Panc1 (cell line): Measurements from ENCODE around the gene P2RY2. TPM values are rescaled to one million over a fixed set of nuclear protein-coding genes. Genes with fewer than 3 reads are reported as not detected.

Experiments used
- ATAC-seq: fragments of 200-7000 bp; cut with Tn5 transposase; 2 replicates; pipeline ENCODE4 v1.9.1; 2020; ENCODE audit warnings: mild to moderate bottlenecking, moderate library complexity
- BruUV-seq: library from RNA; stranded (reverse); fragments of 400-500 nt; replicated peaks from 2 replicates; lab custom pipeline; 2021; lab: Mats Ljungman, UMichigan
- CTCF ChIA-PET: fragments of 300-600 bp; sonication (Branson Sonifier 250); formaldehyde crosslinking; loops from one replicate; lab custom pipeline; 2022; ENCODE audit warnings: antibody characterized with exemption; lab: Charles Lee
- POLR2A ChIA-PET: fragments of 300-600 bp; sonication (Branson Sonifier 250); formaldehyde crosslinking; loops from one replicate; lab custom pipeline; 2022; ENCODE audit warnings: antibody characterized with exemption; lab: Charles Lee
- DNase-seq: peaks from one replicate; pipeline ENCODE4 v3.0.0-alpha.2; 2010; ENCODE audit warnings: low read depth, low spot score
- H3K27ac ChIP-seq: 2 replicates; pipeline ENCODE4 v1.5.1; 2011; ENCODE audit warnings: mild to moderate bottlenecking, low read length, inconsistent platforms
- H3K27me3 ChIP-seq: fragments of 200-500 bp; sonication (Bioruptor generic); 2 replicates; pipeline ENCODE4 v1.6.0; 2014; ENCODE audit warnings: low read length, inconsistent platforms; ENCODE audit not compliant: control insufficient read depth, insufficient read depth
- H3K36me3 ChIP-seq: fragments of 200-500 bp; sonication (Bioruptor generic); 2 replicates; pipeline ENCODE4 v1.5.1; 2014; ENCODE audit warnings: inconsistent platforms, mild to moderate bottlenecking, low read length, moderate library complexity; ENCODE audit not compliant: control insufficient read depth, insufficient read depth
- H3K4me1 ChIP-seq: 2 replicates; pipeline ENCODE4 v1.5.1; 2011; ENCODE audit warnings: inconsistent platforms, mild to moderate bottlenecking, low read length, moderate library complexity; ENCODE audit not compliant: control insufficient read depth, insufficient read depth
- H3K4me3 ChIP-seq, 2 experiments: 2 replicates each; pipeline ENCODE4 v1.5.1; 2011 to 2012; ENCODE audit warnings: low read depth in 2 of 2, low read length in 2 of 2, mild to moderate bottlenecking in 2 of 2, inconsistent platforms in 1 of 2, moderate library complexity in 1 of 2
- H3K9me3 ChIP-seq: fragments of 200-500 bp; sonication (Bioruptor generic); 2 replicates; pipeline ENCODE4 v1.5.1; 2014; ENCODE audit warnings: low read depth, mild to moderate bottlenecking, inconsistent platforms, low read length, moderate library complexity; ENCODE audit not compliant: control insufficient read depth, insufficient read depth
- POLR2AphosphoS5 ChIP-seq: IDR thresholded peaks from 2 replicates; pipeline ENCODE4 v1.6.1; 2012; ENCODE audit warnings: mild to moderate bottlenecking, low read depth, low read length, moderate library complexity
- SIN3A ChIP-seq: IDR thresholded peaks from 2 replicates; pipeline ENCODE4 v1.6.1; 2012; ENCODE audit warnings: low read depth, mild to moderate bottlenecking, low read length, moderate library complexity, borderline replicate concordance; ENCODE audit not compliant: insufficient read depth
- TCF7L2 ChIP-seq: IDR thresholded peaks from 2 replicates; pipeline ENCODE4 v1.6.1; 2011; ENCODE audit warnings: mild to moderate bottlenecking, low read depth, low read length, inconsistent platforms
- in situ Hi-C: cut with HindIII; loops from 2 replicates; pipeline ENCODE4 v1.10.0; 2016; ENCODE audit warnings: low sequenced_read_pairs, low pct_unique_long_range_greater_than_20kb
- intact Hi-C: fragments of 100-400 bp; cut with micrococcal nuclease; formaldehyde crosslinking; loops from one replicate; pipeline ENCODE4 v1.10.0; 2022; ENCODE audit not compliant: unreplicated experiment
- total RNA-seq: library from RNA; stranded (reverse); gene quantifications from one replicate; pipeline ENCODE4 v1.2.1, GENCODE V29; 2021; ENCODE audit not compliant: unreplicated experiment
- TF ChIP-seq, protein P1 (sequence below): fragments of 450-650 bp; IDR thresholded peaks from 2 replicates; pipeline ENCODE4 v1.5.1; 2017; ENCODE audit warnings: mild to moderate bottlenecking
- TF ChIP-seq, protein P2 (sequence below), 2 experiments: IDR thresholded peaks; 2 replicates each; pipeline ENCODE4 v1.6.1; 2011 to 2012; ENCODE audit warnings: low read depth in 2 of 2, control low read depth in 1 of 2, low read length in 1 of 2, mild to moderate bottlenecking in 1 of 2, moderate library complexity in 1 of 2; ENCODE audit not compliant: insufficient read depth in 1 of 2

Gene P2RY2
- total RNA-seq, 1 experiment from 2014 or later: 2.4 TPM

DNA sequence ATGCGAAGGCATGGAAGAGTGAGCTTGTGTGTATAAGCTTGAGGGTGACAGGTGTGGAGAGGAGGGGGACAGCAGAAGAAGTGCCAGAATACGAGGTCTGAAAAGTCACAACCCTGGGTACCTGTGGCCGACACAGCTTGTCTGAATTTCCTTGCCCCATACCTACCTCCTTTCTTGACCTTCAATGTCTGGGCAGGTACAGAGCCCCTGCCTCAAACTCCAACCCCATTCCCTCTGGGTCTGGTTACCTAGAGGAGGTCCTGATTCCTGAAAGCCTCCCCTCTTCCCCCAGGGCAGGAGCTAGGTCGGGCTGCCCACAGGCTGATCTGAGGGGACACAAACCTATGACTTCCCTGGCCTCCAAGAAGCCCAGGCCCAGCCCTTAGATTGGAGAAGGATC lies 39.4 kb upstream of the P2RY2 start:
- Histone ChIP-seq H3K4me3 (no peak overlapping the region), H3K27ac (no peak overlapping the region), H3K4me1 (no peaks in the 10 kb centered on the region), H3K27me3 (0 out of 2 replicates have a peak, but pooled peaks cover 3% of the 10 kb centered on the region), H3K36me3 (no peaks in the 10 kb centered on the region), H3K9me3 (no peaks in the 10 kb centered on the region)
- ATAC-seq (peak; percentile 6; the same call in 1 of the 2 replicates), DNase-seq (no peak)
- in situ Hi-C loops (no loop called here), intact Hi-C loops (loop anchor here (1.0 to 5.0 kb wide), 2 partner anchors 347 to 451 kb away; no protein-coding TSS in a partner anchor)
- TF ChIP-seq POLR2AphosphoS5: no peak
- no peak for TF ChIP-seq TCF7L2
- TF ChIP-seq, protein P1, sequence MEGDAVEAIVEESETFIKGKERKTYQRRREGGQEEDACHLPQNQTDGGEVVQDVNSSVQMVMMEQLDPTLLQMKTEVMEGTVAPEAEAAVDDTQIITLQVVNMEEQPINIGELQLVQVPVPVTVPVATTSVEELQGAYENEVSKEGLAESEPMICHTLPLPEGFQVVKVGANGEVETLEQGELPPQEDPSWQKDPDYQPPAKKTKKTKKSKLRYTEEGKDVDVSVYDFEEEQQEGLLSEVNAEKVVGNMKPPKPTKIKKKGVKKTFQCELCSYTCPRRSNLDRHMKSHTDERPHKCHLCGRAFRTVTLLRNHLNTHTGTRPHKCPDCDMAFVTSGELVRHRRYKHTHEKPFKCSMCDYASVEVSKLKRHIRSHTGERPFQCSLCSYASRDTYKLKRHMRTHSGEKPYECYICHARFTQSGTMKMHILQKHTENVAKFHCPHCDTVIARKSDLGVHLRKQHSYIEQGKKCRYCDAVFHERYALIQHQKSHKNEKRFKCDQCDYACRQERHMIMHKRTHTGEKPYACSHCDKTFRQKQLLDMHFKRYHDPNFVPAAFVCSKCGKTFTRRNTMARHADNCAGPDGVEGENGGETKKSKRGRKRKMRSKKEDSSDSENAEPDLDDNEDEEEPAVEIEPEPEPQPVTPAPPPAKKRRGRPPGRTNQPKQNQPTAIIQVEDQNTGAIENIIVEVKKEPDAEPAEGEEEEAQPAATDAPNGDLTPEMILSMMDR: no peak
- TF ChIP-seq, protein P2, sequence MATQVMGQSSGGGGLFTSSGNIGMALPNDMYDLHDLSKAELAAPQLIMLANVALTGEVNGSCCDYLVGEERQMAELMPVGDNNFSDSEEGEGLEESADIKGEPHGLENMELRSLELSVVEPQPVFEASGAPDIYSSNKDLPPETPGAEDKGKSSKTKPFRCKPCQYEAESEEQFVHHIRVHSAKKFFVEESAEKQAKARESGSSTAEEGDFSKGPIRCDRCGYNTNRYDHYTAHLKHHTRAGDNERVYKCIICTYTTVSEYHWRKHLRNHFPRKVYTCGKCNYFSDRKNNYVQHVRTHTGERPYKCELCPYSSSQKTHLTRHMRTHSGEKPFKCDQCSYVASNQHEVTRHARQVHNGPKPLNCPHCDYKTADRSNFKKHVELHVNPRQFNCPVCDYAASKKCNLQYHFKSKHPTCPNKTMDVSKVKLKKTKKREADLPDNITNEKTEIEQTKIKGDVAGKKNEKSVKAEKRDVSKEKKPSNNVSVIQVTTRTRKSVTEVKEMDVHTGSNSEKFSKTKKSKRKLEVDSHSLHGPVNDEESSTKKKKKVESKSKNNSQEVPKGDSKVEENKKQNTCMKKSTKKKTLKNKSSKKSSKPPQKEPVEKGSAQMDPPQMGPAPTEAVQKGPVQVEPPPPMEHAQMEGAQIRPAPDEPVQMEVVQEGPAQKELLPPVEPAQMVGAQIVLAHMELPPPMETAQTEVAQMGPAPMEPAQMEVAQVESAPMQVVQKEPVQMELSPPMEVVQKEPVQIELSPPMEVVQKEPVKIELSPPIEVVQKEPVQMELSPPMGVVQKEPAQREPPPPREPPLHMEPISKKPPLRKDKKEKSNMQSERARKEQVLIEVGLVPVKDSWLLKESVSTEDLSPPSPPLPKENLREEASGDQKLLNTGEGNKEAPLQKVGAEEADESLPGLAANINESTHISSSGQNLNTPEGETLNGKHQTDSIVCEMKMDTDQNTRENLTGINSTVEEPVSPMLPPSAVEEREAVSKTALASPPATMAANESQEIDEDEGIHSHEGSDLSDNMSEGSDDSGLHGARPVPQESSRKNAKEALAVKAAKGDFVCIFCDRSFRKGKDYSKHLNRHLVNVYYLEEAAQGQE (IDR thresholded peaks at IDR 0.05; ENCODE audit: insufficient read depth in 1 of 2, low read depth in 2 of 2, low read length in 1 of 2): no peak
- no peak for TF ChIP-seq SIN3A
- ChIA-PET POLR2A (no interaction called here), CTCF (no interaction called here)
- BruUV-seq: no TSS peak

DNA sequence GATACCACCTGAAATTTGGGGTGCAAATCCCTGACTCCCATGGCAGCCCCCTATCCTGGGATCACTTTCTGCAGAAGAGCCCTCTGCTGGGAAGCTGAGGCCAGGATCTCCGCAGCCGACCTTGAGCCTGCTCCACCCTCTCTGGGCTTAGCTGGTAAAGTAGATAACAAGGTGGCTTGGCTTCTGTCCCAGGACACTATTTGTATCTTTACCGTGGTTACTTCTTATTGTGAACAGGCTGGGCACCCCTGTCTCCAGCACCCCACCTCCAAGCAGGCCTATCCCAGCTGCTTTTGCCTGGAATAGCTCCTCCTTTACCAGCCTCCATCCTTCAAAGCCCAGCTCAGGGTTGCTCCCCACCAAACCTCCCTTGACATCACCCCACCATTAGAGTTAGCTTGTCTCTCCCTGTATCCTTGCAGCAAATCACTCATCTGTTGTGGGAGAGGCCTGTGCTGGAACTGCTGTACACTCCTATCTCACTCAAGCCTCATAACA lies 35.2 kb upstream of the P2RY2 start:
- Histone ChIP-seq H3K27ac (no peak overlapping the region), H3K4me1 (peaks cover 5% of the 10 kb centered on the region; the same call in 1 of the 2 replicates), H3K27me3 (0 out of 2 replicates have a peak, but pooled peaks cover 3% of the 10 kb centered on the region), H3K9me3 (no peaks in the 10 kb centered on the region), H3K4me3 (no peak overlapping the region), H3K36me3 (no peaks in the 10 kb centered on the region)
- BruUV-seq: no TSS peak
- in situ Hi-C loops: no loop called here
- intact Hi-C loops: no loop called here
- POLR2A ChIA-PET: no interaction called here
- CTCF ChIA-PET: interaction anchor here (1.0 to 1.4 kb wide), 2 partner anchors 40 to 60 kb away, joined by 5 to 6 read pairs; no protein-coding TSS in a partner anchor
- TF ChIP-seq, protein P1: peak; percentile 24; the same call in 1 of the 2 replicates
- no peak for TF ChIP-seq TCF7L2
- ATAC-seq: no peak
- no peak for DNase-seq
